Mesenchymal stem cell (in vitro differentiated cells and primary cell): ENCODE measurements around the gene CEACAM3.

Experiments used
- DNase-seq: peaks from one replicate; pipeline ENCODE4 v3.0.0-alpha.2; 2013
- H2AFZ ChIP-seq: one replicate; pipeline ENCODE4 v1.6.1; 2013; ENCODE audit warnings: low read depth, mild to moderate bottlenecking, control low read depth, inconsistent platforms, low read length, moderate library complexity
- H2AK5ac ChIP-seq: 2 replicates; pipeline ENCODE4 v1.6.1; 2013; ENCODE audit warnings: low read length, moderate library complexity, mild to moderate bottlenecking, inconsistent platforms; ENCODE audit not compliant: severe bottlenecking
- H2BK120ac ChIP-seq: one replicate; pipeline ENCODE4 v1.6.1; 2013; ENCODE audit warnings: low read depth, mild to moderate bottlenecking, inconsistent platforms, low read length, moderate library complexity
- H2BK12ac ChIP-seq, 2 experiments: one replicate each; pipeline ENCODE4 v1.6.1; 2013; ENCODE audit warnings: inconsistent platforms in 2 of 2, low read length in 2 of 2, mild to moderate bottlenecking in 2 of 2, moderate library complexity in 2 of 2, control low read depth in 1 of 2
- H2BK15ac ChIP-seq: one replicate; pipeline ENCODE4 v1.6.1; 2013; ENCODE audit warnings: mild to moderate bottlenecking, low read depth, inconsistent platforms; ENCODE audit not compliant: poor library complexity, severe bottlenecking
- H2BK5ac ChIP-seq: 2 replicates; pipeline ENCODE4 v1.6.1; 2013; ENCODE audit warnings: low read depth, mild to moderate bottlenecking, low read length, control low read depth, inconsistent platforms; ENCODE audit not compliant: poor library complexity, severe bottlenecking
- H3K14ac ChIP-seq, 2 experiments: one replicate each; pipeline ENCODE4 v1.6.1; 2013; ENCODE audit warnings: inconsistent platforms in 2 of 2, low read length in 2 of 2, control low read depth in 1 of 2, mild to moderate bottlenecking in 1 of 2, moderate library complexity in 1 of 2
- H3K18ac ChIP-seq, 2 experiments: one replicate each; pipeline ENCODE4 v1.6.1; 2013; ENCODE audit warnings: inconsistent platforms in 2 of 2, low read length in 2 of 2, control low read depth in 1 of 2, low read depth in 1 of 2, mild to moderate bottlenecking in 1 of 2
- H3K23ac ChIP-seq, 2 experiments: one replicate each; pipeline ENCODE4 v1.6.1; 2013; ENCODE audit warnings: inconsistent platforms in 2 of 2, low read length in 2 of 2, mild to moderate bottlenecking in 2 of 2, moderate library complexity in 2 of 2, control low read depth in 1 of 2
- H3K27ac ChIP-seq: 2 replicates; pipeline ENCODE4 v1.5.1; 2013; ENCODE audit warnings: mild to moderate bottlenecking, moderate library complexity, low read length, control low read depth, inconsistent platforms; ENCODE audit not compliant: poor library complexity, severe bottlenecking
- H3K27me3 ChIP-seq, 2 experiments: 2 replicates each; pipeline versions ENCODE4 v1.6.1 to v1.7.0; 2013; ENCODE audit warnings: low read length in 2 of 2, mild to moderate bottlenecking in 2 of 2, moderate library complexity in 2 of 2, control low read depth in 1 of 2, inconsistent platforms in 1 of 2; ENCODE audit not compliant: control insufficient read depth in 1 of 2, insufficient read depth in 1 of 2
- H3K36me3 ChIP-seq, 2 experiments: 2 replicates each; pipeline versions ENCODE4 v1.6.1 to v1.7.0; 2013; ENCODE audit warnings: low read length in 2 of 2, control low read depth in 1 of 2, inconsistent platforms in 1 of 2, low read depth in 1 of 2, mild to moderate bottlenecking in 1 of 2; ENCODE audit not compliant: insufficient read depth in 2 of 2, control insufficient read depth in 1 of 2
- H3K4ac ChIP-seq, 2 experiments: one replicate each; pipeline ENCODE4 v1.6.1; 2013; ENCODE audit warnings: inconsistent platforms in 2 of 2, low read length in 2 of 2, mild to moderate bottlenecking in 2 of 2, moderate library complexity in 2 of 2, control low read depth in 1 of 2, low read depth in 1 of 2
- H3K4me1 ChIP-seq: 2 replicates; pipeline ENCODE4 v1.6.1; 2013; ENCODE audit warnings: low read depth, low read length, control low read depth; ENCODE audit not compliant: control insufficient read depth, insufficient read depth
- H3K4me2 ChIP-seq: 2 replicates; pipeline ENCODE4 v1.6.1; 2013; ENCODE audit warnings: low read length, mild to moderate bottlenecking, inconsistent platforms; ENCODE audit not compliant: poor library complexity, severe bottlenecking
- H3K4me3 ChIP-seq, 2 experiments: 2 replicates each; pipeline versions ENCODE4 v1.5.1 to v1.7.0; 2013; ENCODE audit warnings: low read length in 2 of 2, mild to moderate bottlenecking in 2 of 2, control low read depth in 1 of 2, low read depth in 1 of 2; ENCODE audit not compliant: insufficient read depth in 1 of 2
- H3K79me1 ChIP-seq: replicated peaks from 2 replicates; pipeline ENCODE4 v1.6.1; 2013; ENCODE audit warnings: mild to moderate bottlenecking, control low read depth, low read length, inconsistent platforms; ENCODE audit not compliant: poor library complexity, severe bottlenecking
- H3K9ac ChIP-seq: 2 replicates; pipeline ENCODE4 v1.7.0; 2013; ENCODE audit warnings: mild to moderate bottlenecking, low read length, moderate library complexity
- H3K9me3 ChIP-seq: 2 replicates; pipeline ENCODE4 v1.7.0; 2013; ENCODE audit warnings: mild to moderate bottlenecking, low read length; ENCODE audit not compliant: control insufficient read depth
- H4K8ac ChIP-seq: one replicate; pipeline ENCODE4 v1.6.1; 2013; ENCODE audit warnings: inconsistent platforms, mild to moderate bottlenecking, low read length, moderate library complexity
- H4K91ac ChIP-seq: one replicate; pipeline ENCODE4 v1.6.1; 2013; ENCODE audit warnings: mild to moderate bottlenecking, low read length, inconsistent platforms
- WGBS: methylation state at CpG from one replicate; pipeline ENCODE4 v1.1.7; 2013; ENCODE audit warnings: mixed read lengths; 5-methylcytosine and 5-hydroxymethylcytosine counted together

CEACAM3 gene

DNA sequence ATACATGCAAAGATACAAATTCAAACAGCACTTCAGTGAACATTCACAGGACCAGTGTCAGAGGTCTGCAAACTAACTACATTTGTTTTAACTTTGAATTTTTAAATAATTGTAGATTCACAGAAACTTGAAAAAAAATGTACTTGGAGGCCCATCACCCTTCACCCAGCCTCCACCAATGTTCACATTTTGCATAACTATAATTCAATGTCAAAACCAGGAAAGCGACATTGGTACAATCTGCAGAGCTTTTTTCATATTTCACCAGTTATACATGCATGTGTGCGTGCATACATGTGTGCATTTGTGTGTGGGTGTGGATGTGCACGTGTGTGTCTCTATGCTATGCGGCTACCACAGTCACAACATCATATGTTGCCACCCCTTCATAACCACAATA is 18.9 kb downstream of the CEACAM3 start:
- Histone ChIP-seq H3K23ac (no peak overlapping the region), H3K9ac (no peak overlapping the region), H3K79me1 (no peaks in the 10 kb centered on the region), H3K9me3 (no peaks in the 10 kb centered on the region), H3K14ac (no peak overlapping the region), H3K4me2 (no peak overlapping the region), H3K4ac (no peak overlapping the region), H4K91ac (no peak overlapping the region), H2BK5ac (no peak overlapping the region), H4K8ac (no peak overlapping the region), H3K27me3 (peaks cover 0 to 14% of the 10 kb centered on the region in 2 experiments), H3K4me1 (no peaks in the 10 kb centered on the region), H2AK5ac (no peak overlapping the region), H3K27ac (no peak overlapping the region), H3K4me3 (no peak overlapping the region), H3K18ac (no peak overlapping the region), H3K36me3 (no peaks in the 10 kb centered on the region), H2BK15ac (no peak overlapping the region), H2BK12ac (no peak overlapping the region), H2AFZ (no peak overlapping the region), H2BK120ac (no peak overlapping the region)
- 0% methylated on average over 1 of the region's 4 CpGs for WGBS
- no peak for DNase-seq

DNA sequence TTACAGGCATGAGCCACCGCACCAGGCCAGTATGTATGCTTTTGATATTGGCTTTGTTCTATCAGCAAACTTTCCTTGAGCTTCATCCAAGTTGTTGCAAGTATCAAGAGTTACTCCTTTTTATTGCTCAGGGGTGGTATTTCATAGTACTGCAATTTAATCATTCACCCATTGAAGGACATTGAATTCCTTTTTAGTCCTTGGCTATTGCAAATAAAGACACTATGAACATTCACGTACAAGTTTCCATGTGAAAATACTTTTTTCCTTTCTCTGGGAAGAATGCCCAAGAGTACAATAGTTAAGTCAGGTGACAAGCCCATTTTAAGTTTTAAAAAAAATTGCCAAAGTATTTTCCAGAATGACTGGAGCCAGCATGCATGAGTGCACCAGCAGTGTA is 20.4 kb downstream of the CEACAM3 start:
- no peak overlapping the region for H3K27ac ChIP-seq
- no peaks in the 10 kb centered on the region for H3K36me3 ChIP-seq
- DNase-seq, result no peak
- H2AFZ ChIP-seq, result no peak overlapping the region
- no peak overlapping the region for H3K23ac ChIP-seq
- no peaks in the 10 kb centered on the region for H3K79me1 ChIP-seq
- no peak overlapping the region for H2AK5ac ChIP-seq
- H3K4me1 ChIP-seq, result no peaks in the 10 kb centered on the region
- no peak overlapping the region for H4K91ac ChIP-seq
- no peak overlapping the region for H2BK15ac ChIP-seq
- no peak overlapping the region for H3K4ac ChIP-seq
- H2BK5ac ChIP-seq, result no peak overlapping the region
- peaks cover 0 to 21% of the 10 kb centered on the region in 2 experiments for H3K27me3 ChIP-seq
- H3K9me3 ChIP-seq, result no peaks in the 10 kb centered on the region
- no peak overlapping the region for H3K18ac ChIP-seq
- H2BK120ac ChIP-seq, result no peak overlapping the region
- H2BK12ac ChIP-seq, result no peak overlapping the region
- H3K9ac ChIP-seq, result no peak overlapping the region
- H3K4me3 ChIP-seq, result no peak overlapping the region
- no peak overlapping the region for H4K8ac ChIP-seq
- no CpG with 5 or more reads among the region's 2 CpGs for WGBS
- H3K14ac ChIP-seq, result no peak overlapping the region
- H3K4me2 ChIP-seq, result no peak overlapping the region

- Histone ChIP-seq H4K91ac (no peak overlapping the region), H3K27me3 (peaks cover 0 to 23% of the 10 kb centered on the region in 2 experiments), H2BK15ac (no peak overlapping the region), H3K18ac (no peak overlapping the region), H3K4me3 (no peak overlapping the region), H2BK120ac (no peak overlapping the region), H3K4ac (no peak overlapping the region), H3K9me3 (no peaks in the 10 kb centered on the region), H3K23ac (no peak overlapping the region), H3K79me1 (no peaks in the 10 kb centered on the region), H3K4me2 (no peak overlapping the region), H3K9ac (no peak overlapping the region), H2BK12ac (no peak overlapping the region), H3K4me1 (no peaks in the 10 kb centered on the region), H3K27ac (no peak overlapping the region), H2AFZ (no peak overlapping the region), H2BK5ac (no peak overlapping the region), H4K8ac (no peak overlapping the region), H3K14ac (no peak overlapping the region), H2AK5ac (no peak overlapping the region), H3K36me3 (no peaks in the 10 kb centered on the region)
- no peak for DNase-seq
- 82% methylated on average over 12 of the region's 12 CpGs for WGBS
Measured at GRCh38 chr19:41821003-41821735, 24.8 kb downstream of the CEACAM3 start.

DNA sequence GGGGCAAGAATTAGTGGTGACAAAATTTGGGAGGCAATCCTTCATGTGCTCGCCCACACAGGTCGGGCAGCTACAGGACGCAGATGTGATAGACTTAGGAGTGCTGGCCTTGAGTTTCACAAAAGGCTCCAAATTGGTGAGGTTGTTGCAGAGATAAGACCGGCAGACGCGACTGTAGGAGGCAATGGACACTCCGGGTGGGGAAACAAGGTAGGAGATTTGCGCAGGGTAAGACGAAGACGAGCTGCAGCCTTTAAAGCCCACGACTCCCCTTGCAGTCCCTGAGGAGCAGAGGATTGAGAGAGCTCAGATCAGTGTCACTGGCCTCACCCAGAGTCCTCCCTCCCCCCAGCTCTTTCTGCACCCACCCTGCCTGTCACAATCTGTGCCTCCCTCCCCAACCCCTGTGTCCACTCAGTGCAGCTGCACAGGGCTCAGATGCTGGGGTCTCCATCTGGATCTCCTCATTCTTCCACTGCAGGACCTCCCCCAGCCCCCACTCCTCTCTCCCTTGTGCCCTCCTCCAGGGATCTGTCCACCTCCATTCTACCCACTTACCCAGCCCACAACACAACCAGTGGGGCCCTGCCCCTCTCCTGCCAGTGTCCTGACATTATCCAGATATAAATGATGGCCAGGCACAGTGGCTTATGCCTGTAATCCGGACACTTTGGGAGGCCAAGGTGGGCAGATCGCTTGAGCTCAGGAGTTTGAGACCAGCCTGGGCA is 41.8 kb downstream of the CEACAM3 start:
- peaks cover 35 to 65% of the 10 kb centered on the region in 2 experiments for H3K27me3 ChIP-seq
- H3K18ac ChIP-seq, result no peak overlapping the region
- H2AK5ac ChIP-seq, result no peak overlapping the region
- H2BK120ac ChIP-seq, result no peak overlapping the region
- H3K4me2 ChIP-seq, result no peak overlapping the region
- WGBS, result 54% methylated on average over 12 of the region's 13 CpGs
- no peaks in the 10 kb centered on the region for H3K36me3 ChIP-seq
- no peak overlapping the region for H4K91ac ChIP-seq
- H2BK12ac ChIP-seq, result no peak overlapping the region
- H2AFZ ChIP-seq, result no peak overlapping the region
- no peak overlapping the region for H3K23ac ChIP-seq
- H3K9ac ChIP-seq, result no peak overlapping the region
- H3K27ac ChIP-seq, result no peak overlapping the region
- no peak overlapping the region for H2BK5ac ChIP-seq
- no peaks in the 10 kb centered on the region for H3K9me3 ChIP-seq
- no peak overlapping the region for H3K4ac ChIP-seq
- H3K4me3 ChIP-seq, result no peak overlapping the region
- H3K79me1 ChIP-seq, result no peaks in the 10 kb centered on the region
- no peak overlapping the region for H4K8ac ChIP-seq
- no peak overlapping the region for H2BK15ac ChIP-seq
- no peak overlapping the region for H3K14ac ChIP-seq
- no peak for DNase-seq
- H3K4me1 ChIP-seq, result no peaks in the 10 kb centered on the region
